Psoas muscle (tissue), 8 donors: ENCODE data around the gene POLR2B. TPM values are rescaled to one million over a fixed set of nuclear protein-coding genes. Genes with fewer than 3 reads are reported as not detected.

Experiments
- ATAC-seq, 4 donors: fragments of 200-7000 bp; cut with Tn5 transposase; one replicate each; pipeline ENCODE4 v1.9.1; 2020; ENCODE audit warnings: moderate library complexity in 3 of 4, mild to moderate bottlenecking in 2 of 4
- DNase-seq, 2 donors: peaks; one replicate each; pipeline ENCODE4 v3.0.0-alpha.2; 2020
- H3K27ac ChIP-seq: fragments of 200-600 bp; one replicate; pipeline ENCODE4 v1.8.0; 2022
- H3K27me3 ChIP-seq, 3 donors: fragments of 200-600 bp in 1 of 3; one replicate each; pipeline versions ENCODE4 v1.6.1 to v1.8.0; 2013 to 2022; ENCODE audit warnings: low read length in 2 of 3, mild to moderate bottlenecking in 2 of 3, moderate library complexity in 1 of 3; ENCODE audit not compliant: insufficient read depth in 3 of 3
- H3K36me3 ChIP-seq, 2 donors: fragments of 200-600 bp in 1 of 2; one replicate each; pipeline versions ENCODE4 v1.6.1 to v1.8.0; 2013 to 2022; ENCODE audit warnings: low read depth in 1 of 2, mild to moderate bottlenecking in 1 of 2, moderate library complexity in 1 of 2; ENCODE audit not compliant: insufficient read depth in 1 of 2
- H3K4me1 ChIP-seq: fragments of 200-600 bp; one replicate; pipeline ENCODE4 v1.8.0; 2022
- H3K4me3 ChIP-seq: fragments of 200-600 bp; one replicate; pipeline ENCODE4 v1.8.0; 2022; ENCODE audit warnings: mild to moderate bottlenecking
- H3K9me3 ChIP-seq: fragments of 200-600 bp; one replicate; pipeline ENCODE4 v1.8.0; 2022
- WGBS, 3 donors: extraction: QIAGEN DNeasy Blood & Tissue Kit; methylation state at CpG; one replicate each; pipeline versions ENCODE4 v1.1.6 to v1.1.7; 2013; 5-methylcytosine and 5-hydroxymethylcytosine counted together
- intact Hi-C, 2 donors: fragments of 100-400 bp; cut with DNase I; formaldehyde crosslinking; loops; one replicate each; pipeline versions ENCODE4 v1.11.0 to v1.14.2; 2022
- polyA plus RNA-seq, 3 donors: library from polyadenylated mRNA; stranded (reverse); fragments of 200-250 nt; gene quantifications; one replicate each; pipeline ENCODE4 v1.2.3, GENCODE V29; 2013
- total RNA-seq, 4 donors: library from RNA; stranded (reverse); fragmentation: NEBNext Ultra II Directional in 2 of 4; extraction: Animal tissue kit (Norgen Biotek cat#: 25700) in 2 of 4; gene quantifications; one replicate each; pipeline versions ENCODE4 v1.2.1 to v1.2.4, GENCODE V29; 2021 to 2023
- TF ChIP-seq, protein P1 (sequence below): fragments of 200-600 bp; IDR thresholded peaks from one replicate; pipeline ENCODE4 v1.8.0; 2022; ENCODE audit warnings: antibody characterized with exemption
- donor health status: healthy with polysubstance abuse.
- donor health status: DM: no; HTN: no; CAD: no; lungs with moderate emphysema.
- donor health status: Bipolar disorder and iron deficiency.
- donor health status: healthy.
- donor health status: DM: yes; HTN: yes; CAD: no.
- donor health status: DM: no; HTN: no; CAD: no.
- donor health status: DM: no; HTN: no; CAD: no.
- donor health status: DM: yes; HTN: yes; CAD: no.

POLR2B gene
- total and polyA plus RNA-seq, 7 donors, result 37.1 to 111 (median 73.6) TPM

DNA sequence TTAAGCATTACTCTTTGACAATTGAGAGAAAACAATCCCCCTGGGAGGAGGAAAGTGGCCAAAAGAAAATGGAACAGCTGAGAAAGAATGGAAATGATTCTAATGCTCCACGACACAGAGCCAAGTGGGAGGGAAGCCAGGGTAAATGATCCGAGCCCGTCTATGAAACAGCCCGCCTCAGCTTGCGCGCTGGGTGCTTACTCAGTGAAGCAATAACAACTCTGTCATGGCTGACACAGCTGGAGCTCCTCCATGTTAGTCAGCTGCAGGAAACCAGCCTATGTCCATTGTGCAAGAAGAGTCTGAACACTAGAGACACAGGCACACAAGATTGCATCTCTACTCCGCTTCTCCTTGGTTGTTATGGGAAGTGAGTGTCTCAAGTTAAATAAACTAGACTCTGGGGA, 20.6 kb upstream of the POLR2B start:
- no peaks in the 10 kb centered on the region for H3K9me3 ChIP-seq
- ATAC-seq (peak; percentile 98 to 99 (median 98)), DNase-seq (peak; percentile 91 to 92)
- TF ChIP-seq, protein P1, sequence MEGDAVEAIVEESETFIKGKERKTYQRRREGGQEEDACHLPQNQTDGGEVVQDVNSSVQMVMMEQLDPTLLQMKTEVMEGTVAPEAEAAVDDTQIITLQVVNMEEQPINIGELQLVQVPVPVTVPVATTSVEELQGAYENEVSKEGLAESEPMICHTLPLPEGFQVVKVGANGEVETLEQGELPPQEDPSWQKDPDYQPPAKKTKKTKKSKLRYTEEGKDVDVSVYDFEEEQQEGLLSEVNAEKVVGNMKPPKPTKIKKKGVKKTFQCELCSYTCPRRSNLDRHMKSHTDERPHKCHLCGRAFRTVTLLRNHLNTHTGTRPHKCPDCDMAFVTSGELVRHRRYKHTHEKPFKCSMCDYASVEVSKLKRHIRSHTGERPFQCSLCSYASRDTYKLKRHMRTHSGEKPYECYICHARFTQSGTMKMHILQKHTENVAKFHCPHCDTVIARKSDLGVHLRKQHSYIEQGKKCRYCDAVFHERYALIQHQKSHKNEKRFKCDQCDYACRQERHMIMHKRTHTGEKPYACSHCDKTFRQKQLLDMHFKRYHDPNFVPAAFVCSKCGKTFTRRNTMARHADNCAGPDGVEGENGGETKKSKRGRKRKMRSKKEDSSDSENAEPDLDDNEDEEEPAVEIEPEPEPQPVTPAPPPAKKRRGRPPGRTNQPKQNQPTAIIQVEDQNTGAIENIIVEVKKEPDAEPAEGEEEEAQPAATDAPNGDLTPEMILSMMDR, result no peak
- no peaks in the 10 kb centered on the region for H3K27me3 ChIP-seq
- whole genome bisulfite sequencing, 3 donors, result 1 to 8% (median 4%) methylated on average over 7 of the region's 7 CpGs
- H3K4me1 ChIP-seq, result peaks cover 9% of the 10 kb centered on the region
- H3K36me3 ChIP-seq, result peaks cover 6 to 28% of the 10 kb centered on the region in 2 donors
- intact Hi-C loops, result loop anchor here in 1 of 2 donors (5.0 kb wide), 1 partner anchor 51 kb away; the partner anchor contains the start of gene REST
- peak overlapping the region; percentile 45 for H3K4me3 ChIP-seq
- peak overlapping the region; percentile 63 for H3K27ac ChIP-seq

DNA sequence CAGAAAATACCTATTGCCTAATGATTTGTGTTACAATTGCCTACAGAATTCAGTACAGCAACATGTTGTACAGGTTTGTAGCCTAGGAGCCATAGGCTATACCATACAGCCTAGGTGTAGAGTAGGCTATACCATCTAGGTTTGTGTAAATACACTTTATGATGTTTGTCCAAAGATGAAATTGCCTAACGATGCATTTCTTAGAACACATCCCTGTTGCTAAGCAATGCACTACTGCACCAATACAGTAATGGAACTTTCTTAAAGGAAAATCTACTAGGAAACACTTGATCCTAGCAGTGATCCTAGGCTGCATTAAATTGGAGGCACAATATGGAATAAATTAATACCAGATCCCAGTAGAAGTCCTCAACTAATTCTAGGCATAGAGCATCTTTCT, 19.6 kb upstream of the POLR2B start:
- no peak for DNase-seq
- no peaks in the 10 kb centered on the region for H3K9me3 ChIP-seq
- no peaks in the 10 kb centered on the region for H3K27me3 ChIP-seq
- peaks cover 9% of the 10 kb centered on the region for H3K4me1 ChIP-seq
- no peak for ATAC-seq
- H3K27ac ChIP-seq, result peak overlapping the region; percentile 63
- intact Hi-C loops, result loop anchor here in 1 of 2 donors (5.0 kb wide), 1 partner anchor 52 kb away; the partner anchor contains the start of gene REST
- H3K36me3 ChIP-seq, result peaks cover 6 to 38% of the 10 kb centered on the region in 2 donors
- TF ChIP-seq, protein P1, result no peak
- 63 to 65% (median 63%) methylated on average over 1 of the region's 1 CpG for WGBS, 3 donors
- no peak overlapping the region for H3K4me3 ChIP-seq

DNA sequence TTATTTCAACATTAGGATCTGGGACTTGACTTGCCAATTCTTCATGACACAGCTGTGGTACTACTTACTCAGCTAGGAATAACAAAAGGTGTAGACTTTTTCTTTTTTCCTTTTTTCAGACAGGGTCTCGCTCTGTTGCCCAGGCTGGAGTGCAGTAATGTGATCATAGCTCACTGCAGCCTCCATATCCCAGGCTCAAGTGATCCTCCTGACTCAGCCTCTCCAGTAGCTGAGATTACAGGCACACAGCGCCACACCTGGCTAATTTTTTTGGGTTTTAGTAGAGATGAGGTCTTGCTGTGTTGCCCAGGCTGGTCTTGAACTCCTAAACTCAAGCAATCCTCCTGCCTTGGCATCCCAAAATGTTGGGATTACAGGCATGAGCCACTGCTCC, 17.6 kb upstream of the POLR2B start:
- Histone ChIP-seq H3K27me3 (no peaks in the 10 kb centered on the region), H3K36me3 (peaks cover 6 to 57% of the 10 kb centered on the region in 2 donors), H3K4me3 (no peak overlapping the region), H3K27ac (no peak overlapping the region), H3K4me1 (peaks cover 9% of the 10 kb centered on the region), H3K9me3 (no peaks in the 10 kb centered on the region)
- no peak for ATAC-seq
- intact Hi-C loops, result no loop called here
- TF ChIP-seq, protein P1, result no peak
- WGBS, 3 donors, result 99 to 100% (median 100%) methylated on average over 2 of the region's 2 CpGs
- no peak for DNase-seq

DNA sequence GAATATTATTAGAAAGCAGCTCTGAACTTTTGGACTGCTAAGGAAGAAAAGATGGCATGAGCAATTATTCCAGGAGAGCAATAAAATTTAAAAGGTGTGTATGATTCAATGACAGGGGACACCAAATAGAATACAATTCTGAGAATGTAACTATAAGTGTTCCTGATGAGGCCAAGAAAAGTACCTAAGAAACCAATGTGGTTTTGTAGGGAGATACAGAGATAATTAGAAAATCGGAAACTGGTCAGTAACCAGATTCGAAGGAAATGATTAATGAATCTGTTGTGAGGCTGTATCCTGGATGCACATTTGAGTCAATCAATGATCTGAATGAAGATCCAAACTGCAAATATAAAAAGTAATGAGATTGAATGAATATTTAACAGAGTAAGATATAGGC, 7.3 kb upstream of the POLR2B start:
- TF ChIP-seq, protein P1, result no peak
- ATAC-seq, result no peak
- Histone ChIP-seq H3K4me3 (no peak overlapping the region), H3K9me3 (peaks cover 3% of the 10 kb centered on the region), H3K4me1 (peaks cover 13% of the 10 kb centered on the region), H3K27me3 (no peaks in the 10 kb centered on the region), H3K27ac (no peak overlapping the region), H3K36me3 (peaks cover 18 to 77% of the 10 kb centered on the region in 2 donors)
- intact Hi-C loops, result loop anchor here in 1 of 2 donors (10.0 kb wide), 1 partner anchor 57 kb away; no protein-coding TSS in a partner anchor
- 92 to 98% (median 97%) methylated on average over 2 of the region's 2 CpGs for WGBS, 3 donors
- DNase-seq, result no peak

DNA sequence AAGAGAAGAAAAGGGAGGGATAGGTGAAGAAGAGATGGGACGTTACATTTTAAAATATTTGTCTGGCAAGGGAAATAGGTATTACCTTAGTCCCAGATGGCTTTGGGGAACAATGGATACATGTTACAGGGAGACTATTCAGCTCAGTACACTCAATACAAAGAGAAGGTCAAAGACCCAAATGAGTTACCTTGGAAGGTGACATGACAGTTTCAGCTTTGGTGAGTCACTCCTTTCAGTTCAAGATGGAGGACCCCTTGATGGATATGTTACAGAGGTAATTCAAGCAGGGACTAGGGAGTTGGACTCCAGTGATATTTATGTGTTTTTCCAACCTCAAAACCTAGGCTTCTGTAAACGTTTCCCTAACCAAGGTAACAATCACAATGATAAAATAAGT, 6.3 kb upstream of the POLR2B start:
- Histone ChIP-seq H3K4me3 (no peak overlapping the region), H3K4me1 (peaks cover 13% of the 10 kb centered on the region), H3K9me3 (peaks cover 3% of the 10 kb centered on the region), H3K27me3 (no peaks in the 10 kb centered on the region), H3K27ac (no peak overlapping the region), H3K36me3 (peaks cover 16 to 67% of the 10 kb centered on the region in 2 donors)
- TF ChIP-seq, protein P1, result no peak
- WGBS, 3 donors, result 94 to 98% (median 95%) methylated on average over 2 of the region's 2 CpGs
- intact Hi-C loops, result loop anchor here in 1 of 2 donors (10.0 kb wide), 1 partner anchor 58 kb away; no protein-coding TSS in a partner anchor
- no peak for ATAC-seq
- DNase-seq, result no peak
